Dedifferentiated amniotic fluid mesenchymal stem cell (primary cell): Measurements from ENCODE around the gene CELF1.
"Not testable (repeated sequence)": the region's sequence is repeated elsewhere in the genome, so short reads cannot be mapped to it uniquely, and the experiment has no call there.

Experiments used
- DNase-seq: peaks from one replicate; pipeline ENCODE4 v3.0.0-alpha.2; 2016; ENCODE audit errors: extremely low spot score

CELF1 gene

GRCh38 chr11:47538741-47539565, 14.0 kb downstream of the CELF1 start:
- DNase-seq = no peak

- no peak for DNase-seq
These were observed 16.0 kb downstream of the CELF1 start for GRCh38 chr11:47536915-47537314.

- DNase-seq = no peak
These were observed 18.2 kb downstream of the CELF1 start for GRCh38 chr11:47534704-47535251.

GRCh38 chr11:47533690-47534151, 19.2 kb downstream of the CELF1 start:
- DNase-seq = peak; percentile 74

- DNase-seq = no peak
These were observed 20.2 kb downstream of the CELF1 start for GRCh38 chr11:47532597-47533213.

GRCh38 chr11:47531666-47532065, 21.3 kb downstream of the CELF1 start:
- DNase-seq = no peak

GRCh38 chr11:47530721-47531120, 22.2 kb downstream of the CELF1 start:
- DNase-seq = not testable (repeated sequence)

- no peak for DNase-seq
These were observed 23.0 kb downstream of the CELF1 start for GRCh38 chr11:47529951-47530350.

- DNase-seq = no peak
These were observed 25.7 kb downstream of the CELF1 start for GRCh38 chr11:47527186-47527585.

GRCh38 chr11:47526032-47526431, 26.9 kb downstream of the CELF1 start:
- not testable (repeated sequence) for DNase-seq

- DNase-seq = no peak
These were observed 28.5 kb downstream of the CELF1 start for GRCh38 chr11:47524291-47524874.

- peak; percentile 57 for DNase-seq
These were observed 29.3 kb downstream of the CELF1 start for GRCh38 chr11:47523490-47524225.

GRCh38 chr11:47518212-47518964, 34.5 kb downstream of the CELF1 start:
- no peak for DNase-seq

GRCh38 chr11:47516984-47517853, 35.7 kb downstream of the CELF1 start:
- no peak for DNase-seq

GRCh38 chr11:47516155-47516554, 36.8 kb downstream of the CELF1 start:
- DNase-seq = no peak

GRCh38 chr11:47514825-47515647, 37.9 kb downstream of the CELF1 start:
- peak; percentile 76 for DNase-seq

GRCh38 chr11:47512701-47513100, 40.2 kb downstream of the CELF1 start:
- DNase-seq = no peak

- no peak for DNase-seq
These were observed 41.0 kb downstream of the CELF1 start for GRCh38 chr11:47511917-47512316.

GRCh38 chr11:47510209-47510608, 42.7 kb downstream of the CELF1 start:
- DNase-seq = no peak
